H9 (cell line): ENCODE measurements around the gene PARP2. TPM values are rescaled to one million over a fixed set of nuclear protein-coding genes. Genes with fewer than 3 reads are reported as not detected.

ENCODE experiments used
- DNase-seq: peaks from one replicate; pipeline ENCODE4 v3.0.0-alpha.2; 2017
- H2AFZ ChIP-seq: one replicate; pipeline ENCODE4 v1.6.1; 2013; ENCODE audit warnings: mild to moderate bottlenecking, low read length, control low read depth, moderate library complexity
- H2AK5ac ChIP-seq: 2 replicates; pipeline ENCODE4 v1.6.1; 2013; ENCODE audit warnings: low read length, control low read depth, mixed read lengths; ENCODE audit not compliant: insufficient read length
- H2BK120ac ChIP-seq: one replicate; pipeline ENCODE4 v1.6.1; 2013; ENCODE audit warnings: low read depth, mild to moderate bottlenecking, low read length, control low read depth, inconsistent platforms; ENCODE audit not compliant: poor library complexity, severe bottlenecking
- H2BK12ac ChIP-seq: 2 replicates; pipeline ENCODE4 v1.6.1; 2013; ENCODE audit warnings: low read length, control low read depth, mixed read lengths, low read depth; ENCODE audit not compliant: insufficient read length
- H2BK15ac ChIP-seq: 2 replicates; pipeline ENCODE4 v1.6.1; 2013; ENCODE audit warnings: low read depth, low read length, control low read depth
- H2BK20ac ChIP-seq: one replicate; pipeline ENCODE4 v1.6.1; 2013; ENCODE audit warnings: low read depth, mild to moderate bottlenecking, low read length, control low read depth, inconsistent platforms; ENCODE audit not compliant: poor library complexity, severe bottlenecking
- H2BK5ac ChIP-seq: 2 replicates; pipeline ENCODE4 v1.6.1; 2013; ENCODE audit warnings: low read length, control low read depth, mixed read lengths; ENCODE audit not compliant: insufficient read length
- H3K14ac ChIP-seq: 2 replicates; pipeline ENCODE4 v1.6.1; 2013; ENCODE audit warnings: low read length, control low read depth; ENCODE audit not compliant: insufficient read depth
- H3K18ac ChIP-seq: 2 replicates; pipeline ENCODE4 v1.6.1; 2013; ENCODE audit warnings: low read depth, mild to moderate bottlenecking, mixed read lengths, low read length, control low read depth; ENCODE audit not compliant: insufficient read length
- H3K23ac ChIP-seq: 2 replicates; pipeline ENCODE4 v1.6.1; 2013; ENCODE audit warnings: low read length, control low read depth, mixed read lengths, low read depth; ENCODE audit not compliant: insufficient read length
- H3K23me2 ChIP-seq: 2 replicates; pipeline ENCODE4 v1.6.1; 2013; ENCODE audit warnings: low read depth, mild to moderate bottlenecking, mixed read lengths, low read length, control low read depth; ENCODE audit not compliant: insufficient read length, poor library complexity, severe bottlenecking
- H3K27ac ChIP-seq: 2 replicates; pipeline ENCODE4 v1.5.1; 2013; ENCODE audit warnings: low read length, control low read depth, mixed read lengths, low read depth; ENCODE audit not compliant: insufficient read length
- H3K27me3 ChIP-seq: 2 replicates; pipeline ENCODE4 v1.6.1; 2013; ENCODE audit warnings: low read length, control low read depth, inconsistent platforms; ENCODE audit not compliant: insufficient read depth
- H3K4ac ChIP-seq: 2 replicates; pipeline ENCODE4 v1.6.1; 2013; ENCODE audit warnings: low read depth, mild to moderate bottlenecking, control low read depth, inconsistent platforms, low read length, moderate library complexity
- H3K4me1 ChIP-seq: 2 replicates; pipeline ENCODE4 v1.6.1; 2013; ENCODE audit warnings: low read length, control low read depth, inconsistent platforms; ENCODE audit not compliant: insufficient read depth
- H3K4me2 ChIP-seq: 2 replicates; pipeline ENCODE4 v1.6.1; 2013; ENCODE audit warnings: low read length, control low read depth, mixed read lengths; ENCODE audit not compliant: insufficient read length, insufficient read depth
- H3K56ac ChIP-seq: 2 replicates; pipeline ENCODE4 v1.6.1; 2013; ENCODE audit warnings: low read depth, mild to moderate bottlenecking, mixed read lengths, low read length, control low read depth; ENCODE audit not compliant: insufficient read length
- H3K79me1 ChIP-seq: 2 replicates; pipeline ENCODE4 v1.6.1; 2013; ENCODE audit warnings: low read depth, mild to moderate bottlenecking, moderate library complexity, low read length, control low read depth, inconsistent platforms; ENCODE audit not compliant: insufficient read depth, poor library complexity, severe bottlenecking
- H3K79me2 ChIP-seq: 2 replicates; pipeline ENCODE4 v1.6.1; 2013; ENCODE audit warnings: low read length, control low read depth, inconsistent platforms; ENCODE audit not compliant: insufficient read depth
- H3K9ac ChIP-seq: 2 replicates; pipeline ENCODE4 v1.6.1; 2013; ENCODE audit warnings: low read length, control low read depth, mixed read lengths; ENCODE audit not compliant: insufficient read length; ENCODE audit errors: extremely low read depth
- H3K9me3 ChIP-seq: one replicate; pipeline ENCODE4 v1.6.1; 2013; ENCODE audit warnings: low read depth, low read length, inconsistent platforms; ENCODE audit not compliant: control insufficient read depth
- H3T11ph ChIP-seq: one replicate; pipeline ENCODE4 v1.6.1; 2013; ENCODE audit warnings: mild to moderate bottlenecking, low read length, control low read depth, inconsistent platforms
- H4K20me1 ChIP-seq: one replicate; pipeline ENCODE4 v1.6.1; 2013; ENCODE audit not compliant: control insufficient read depth, insufficient read length, insufficient read depth
- H4K5ac ChIP-seq: 2 replicates; pipeline ENCODE4 v1.6.1; 2013; ENCODE audit warnings: low read depth, mild to moderate bottlenecking, mixed read lengths, low read length, control low read depth; ENCODE audit not compliant: insufficient read length
- H4K8ac ChIP-seq: replicated peaks from 2 replicates; pipeline ENCODE4 v1.6.1; 2013; ENCODE audit warnings: low read length, control low read depth, mixed read lengths, low read depth; ENCODE audit not compliant: insufficient read length
- H4K91ac ChIP-seq: 2 replicates; pipeline ENCODE4 v1.6.1; 2013; ENCODE audit warnings: low read depth, mild to moderate bottlenecking, moderate library complexity, mixed read lengths, low read length, control low read depth; ENCODE audit not compliant: insufficient read length
- H3K27ac Mint-ChIP-seq, 3 experiments: 2 replicates in 2 of 3; 3 replicates in 1 of 3; pipeline ENCODE4 v1.8.0; 2020 to 2021; ENCODE audit warnings: mixed read lengths in 3 of 3, mild to moderate bottlenecking in 1 of 3, moderate library complexity in 1 of 3
- H3K27me3 Mint-ChIP-seq: 2 replicates; pipeline ENCODE4 v1.8.0; 2021; ENCODE audit warnings: low read depth, mild to moderate bottlenecking, moderate library complexity, mixed read lengths
- H3K36me3 Mint-ChIP-seq, 3 experiments: 2 replicates in 2 of 3; 3 replicates in 1 of 3; pipeline ENCODE4 v1.8.0; 2020 to 2021; ENCODE audit warnings: low read depth in 3 of 3, mixed read lengths in 3 of 3; ENCODE audit not compliant: insufficient read depth in 1 of 3
- H3K4me1 Mint-ChIP-seq, 2 experiments: 2 replicates each; pipeline ENCODE4 v1.8.0; 2020; ENCODE audit warnings: mixed read lengths in 2 of 2
- H3K4me3 Mint-ChIP-seq, 2 experiments: 2 replicates in 1 of 2; 3 replicates in 1 of 2; pipeline ENCODE4 v1.8.0; 2020 to 2021; ENCODE audit warnings: mild to moderate bottlenecking in 2 of 2, mixed read lengths in 2 of 2, moderate library complexity in 1 of 2
- H3K9me3 Mint-ChIP-seq, 2 experiments: 2 replicates in 1 of 2; 3 replicates in 1 of 2; pipeline ENCODE4 v1.8.0; 2020; ENCODE audit warnings: mild to moderate bottlenecking in 2 of 2, mixed read lengths in 2 of 2, moderate library complexity in 1 of 2
- CTCF ChIP-seq: fragments of 200-600 bp; sonication (generic); conservative IDR thresholded peaks from 3 replicates; pipeline ENCODE4 v1.8.0; 2021; ENCODE audit warnings: antibody characterized with exemption, mild to moderate bottlenecking
- total RNA-seq: library from RNA; stranded (reverse); gene quantifications from 2 replicates; pipeline ENCODE4 v1.2.1, GENCODE V29; 2021

Gene PARP2
- total RNA-seq, 1 experiment from 2014 or later, result 25.4 TPM

- Mint-ChIP-seq H3K4me1 (no peaks in the 10 kb centered on the region), H3K27me3 (no peaks in the 10 kb centered on the region), H3K36me3 (peaks cover 19 to 37% (median 25%) of the 10 kb centered on the region in 3 experiments; a peak in 6 of 7 replicates), H3K27ac (no peak overlapping the region), H3K4me3 (no peak overlapping the region), H3K9me3 (no peaks in the 10 kb centered on the region)
- H3K18ac ChIP-seq, result no peak overlapping the region
- H3K4me2 ChIP-seq, result no peak overlapping the region
- no peak overlapping the region for H2BK120ac ChIP-seq
- H2BK20ac ChIP-seq, result no peak overlapping the region
- H4K91ac ChIP-seq, result no peak overlapping the region
- no peak overlapping the region for H3K27ac ChIP-seq
- H2AFZ ChIP-seq, result no peak overlapping the region
- H2BK15ac ChIP-seq, result no peak overlapping the region
- no peak overlapping the region for H2AK5ac ChIP-seq
- no peak for TF ChIP-seq CTCF
- H3K4ac ChIP-seq, result no peak overlapping the region
- H3K9ac ChIP-seq, result no peak overlapping the region
- no peaks in the 10 kb centered on the region for H3K79me1 ChIP-seq
- DNase-seq, result no peak
- no peak overlapping the region for H3K23ac ChIP-seq
- H4K20me1 ChIP-seq, result no peaks in the 10 kb centered on the region
- H3K56ac ChIP-seq, result no peak overlapping the region
- no peak overlapping the region for H3K14ac ChIP-seq
- no peaks in the 10 kb centered on the region for H3K4me1 ChIP-seq
- H3K79me2 ChIP-seq, result no peaks in the 10 kb centered on the region; the same call in 1 of the 2 replicates
- H3K23me2 ChIP-seq, result no peaks in the 10 kb centered on the region
- H3K27me3 ChIP-seq, result no peaks in the 10 kb centered on the region
- H3T11ph ChIP-seq, result no peak overlapping the region
- H4K8ac ChIP-seq, result no peak overlapping the region
- no peak overlapping the region for H4K5ac ChIP-seq
- H2BK5ac ChIP-seq, result no peak overlapping the region
- H2BK12ac ChIP-seq, result no peak overlapping the region
- H3K9me3 ChIP-seq, result no peaks in the 10 kb centered on the region
These were observed 22.5 kb downstream of the PARP2 start for GRCh38 chr14:20365928-20366327.
